OCI-LY1 (cell line): ENCODE measurements around the gene CDH19.
A peak's percentile ranks its signal among the peaks of the same experiment; 100 is the strongest.

Experiments used
- H2AFZ ChIP-seq: fragments of 200-600 bp; sonication (generic), shearing (Covaris generic); 2 replicates; pipeline ENCODE4 v1.6.0; 2014; ENCODE audit warnings: antibody characterized with exemption, mild to moderate bottlenecking, low read length
- H3F3A ChIP-seq: fragments of 200-600 bp; sonication (generic), shearing (Covaris generic); 2 replicates; pipeline ENCODE4 v1.6.0; 2014; ENCODE audit warnings: mild to moderate bottlenecking, antibody characterized with exemption, low read length, moderate library complexity; ENCODE audit not compliant: insufficient read depth
- H3K27ac ChIP-seq: fragments of 200-600 bp; sonication (generic); 2 replicates; pipeline ENCODE4 v1.5.1; 2014; ENCODE audit warnings: low read length, mixed run types, mild to moderate bottlenecking, low read depth; ENCODE audit not compliant: poor library complexity, severe bottlenecking
- H3K27me3 ChIP-seq: fragments of 200-600 bp; sonication (generic); 2 replicates; pipeline ENCODE4 v1.6.0; 2014; ENCODE audit warnings: antibody characterized with exemption, mild to moderate bottlenecking, low read length, moderate library complexity; ENCODE audit not compliant: insufficient read depth
- H3K36me3 ChIP-seq: fragments of 200-600 bp; sonication (generic); 2 replicates; pipeline ENCODE4 v1.6.1; 2014; ENCODE audit warnings: mild to moderate bottlenecking, antibody characterized with exemption, low read length, moderate library complexity, mixed read lengths; ENCODE audit not compliant: insufficient read depth
- H3K4me1 ChIP-seq: fragments of 200-600 bp; sonication (generic); 2 replicates; pipeline ENCODE4 v1.5.1; 2014; ENCODE audit warnings: mild to moderate bottlenecking, low read length, moderate library complexity; ENCODE audit not compliant: insufficient read depth, severe bottlenecking
- H3K4me2 ChIP-seq: fragments of 200-600 bp; sonication (generic), shearing (Covaris generic); 2 replicates; pipeline ENCODE4 v1.6.1; 2014; ENCODE audit warnings: low read length
- H3K4me3 ChIP-seq: fragments of 200-600 bp; sonication (generic); 2 replicates; pipeline ENCODE4 v1.5.1; 2014; ENCODE audit warnings: low read length, low read depth, mild to moderate bottlenecking, mixed read lengths; ENCODE audit not compliant: poor library complexity, severe bottlenecking
- H3K79me2 ChIP-seq: fragments of 200-600 bp; shearing (Covaris generic); 2 replicates; pipeline ENCODE4 v1.6.1; 2016; ENCODE audit warnings: mixed run types, low read length, mixed read lengths; ENCODE audit not compliant: insufficient read depth
- H3K9ac ChIP-seq: fragments of 200-600 bp; sonication (generic), shearing (Covaris generic); 2 replicates; pipeline ENCODE4 v1.6.1; 2014; ENCODE audit warnings: mild to moderate bottlenecking, low read length, mixed read lengths
- H3K9me2 ChIP-seq: fragments of 200-600 bp; sonication (generic), shearing (Covaris generic); 2 replicates; pipeline ENCODE4 v1.6.1; 2014; ENCODE audit warnings: low read depth, mild to moderate bottlenecking, low read length, mixed read lengths
- H3K9me3 ChIP-seq: fragments of 200-600 bp; shearing (Covaris generic); 2 replicates; pipeline ENCODE4 v1.6.1; 2014; ENCODE audit warnings: low read length, mixed read lengths
- H4K20me1 ChIP-seq: fragments of 200-600 bp; sonication (generic), shearing (Covaris generic); 2 replicates; pipeline ENCODE4 v1.6.0; 2016; ENCODE audit warnings: mild to moderate bottlenecking, low read length; ENCODE audit not compliant: insufficient read depth
- CTCF ChIP-seq: fragments of 200-600 bp; sonication (generic), shearing (Covaris generic); IDR thresholded peaks from 2 replicates; pipeline ENCODE4 v1.5.1; 2017; ENCODE audit warnings: mild to moderate bottlenecking, antibody characterized with exemption, low read length, moderate library complexity, mixed read lengths
- EZH2 ChIP-seq: fragments of 200-600 bp; sonication (generic), shearing (Covaris generic); IDR thresholded peaks from 2 replicates; pipeline ENCODE4 v1.8.0; 2017; ENCODE audit warnings: borderline replicate concordance, mixed run types, mild to moderate bottlenecking, antibody characterized with exemption, low read length, moderate library complexity, mixed read lengths

CDH19 gene

GRCh38 chr18:66553824-66554223, 50.1 kb downstream of the CDH19 start:
- Histone ChIP-seq H3K4me3 (no peak overlapping the region), H3K9me2 (no peaks in the 10 kb centered on the region), H3K27me3 (no peaks in the 10 kb centered on the region), H2AFZ (no peak overlapping the region), H3K27ac (no peak overlapping the region), H3K9ac (no peak overlapping the region), H3K79me2 (no peaks in the 10 kb centered on the region), H3K4me2 (no peak overlapping the region), H4K20me1 (no peaks in the 10 kb centered on the region), H3F3A (no peaks in the 10 kb centered on the region), H3K36me3 (no peaks in the 10 kb centered on the region), H3K9me3 (no peaks in the 10 kb centered on the region), H3K4me1 (no peaks in the 10 kb centered on the region)
- no peak for TF ChIP-seq CTCF
- no peak for TF ChIP-seq EZH2

GRCh38 chr18:66550366-66550765, 53.5 kb downstream of the CDH19 start:
- TF ChIP-seq CTCF (no peak), EZH2 (no peak)
- Histone ChIP-seq H3K36me3 (no peaks in the 10 kb centered on the region), H3K9me2 (no peaks in the 10 kb centered on the region), H3K4me2 (no peak overlapping the region), H3K27ac (no peak overlapping the region), H3K9me3 (no peaks in the 10 kb centered on the region), H3K4me3 (no peak overlapping the region), H4K20me1 (no peaks in the 10 kb centered on the region), H3K4me1 (no peaks in the 10 kb centered on the region), H3K27me3 (no peaks in the 10 kb centered on the region), H3F3A (no peaks in the 10 kb centered on the region), H3K9ac (no peak overlapping the region), H2AFZ (no peak overlapping the region), H3K79me2 (no peaks in the 10 kb centered on the region)

GRCh38 chr18:66548747-66549146, 55.1 kb downstream of the CDH19 start:
- Histone ChIP-seq H3F3A (no peaks in the 10 kb centered on the region), H3K27ac (no peak overlapping the region), H3K27me3 (no peaks in the 10 kb centered on the region), H3K79me2 (no peaks in the 10 kb centered on the region), H3K4me2 (no peak overlapping the region), H4K20me1 (no peaks in the 10 kb centered on the region), H3K9me2 (no peaks in the 10 kb centered on the region), H3K4me1 (no peaks in the 10 kb centered on the region), H3K9ac (no peak overlapping the region), H2AFZ (no peak overlapping the region), H3K36me3 (no peaks in the 10 kb centered on the region), H3K4me3 (no peak overlapping the region), H3K9me3 (no peaks in the 10 kb centered on the region)
- peak; percentile 38; the same call in 1 of the 2 replicates for TF ChIP-seq CTCF
- no peak for TF ChIP-seq EZH2
